Choroid plexus epithelial cell (primary cell): ENCODE measurements around the gene LCN15.

Source experiments
- DNase-seq: peaks from one replicate; pipeline ENCODE4 v3.0.0-alpha.2; 2010; ENCODE audit warnings: low read depth
- H3K4me3 ChIP-seq: 2 replicates; pipeline ENCODE4 v1.5.1; 2011; ENCODE audit warnings: low read depth, mild to moderate bottlenecking, control low read depth, low read length, moderate library complexity
- CTCF ChIP-seq: conservative IDR thresholded peaks from 2 replicates; pipeline ENCODE4 v1.5.1; 2011; ENCODE audit warnings: low read depth, mild to moderate bottlenecking, control low read depth, inconsistent platforms, low read length, moderate library complexity

Gene LCN15

DNA sequence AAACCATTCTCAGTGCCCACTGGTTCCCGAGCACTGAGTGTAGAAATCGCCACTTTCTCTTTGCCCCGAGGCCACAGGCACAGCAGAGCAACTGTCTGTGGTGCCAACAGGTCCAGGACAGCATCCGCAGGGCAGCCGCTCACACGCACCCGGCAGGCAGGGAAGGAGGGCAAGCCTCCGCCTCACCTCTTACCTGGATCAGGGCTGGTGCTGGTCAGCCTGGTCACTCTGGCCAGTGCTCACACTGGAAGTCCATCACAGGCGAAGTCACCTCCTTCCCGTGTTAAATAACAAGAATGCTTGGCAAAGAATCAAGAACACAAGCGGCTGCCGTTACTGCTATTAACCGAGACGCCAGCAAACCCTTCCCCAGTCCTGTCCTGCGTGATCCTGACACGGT lies 38.2 kb downstream of the LCN15 start:
- no peak for DNase-seq
- TF ChIP-seq CTCF = no peak
- peak overlapping the region; percentile 90 for H3K4me3 ChIP-seq

GRCh38 chr9:136725612-136726011 lies 38.7 kb downstream of the LCN15 start:
- TF ChIP-seq CTCF = no peak
- peak; percentile 63 for DNase-seq

DNA sequence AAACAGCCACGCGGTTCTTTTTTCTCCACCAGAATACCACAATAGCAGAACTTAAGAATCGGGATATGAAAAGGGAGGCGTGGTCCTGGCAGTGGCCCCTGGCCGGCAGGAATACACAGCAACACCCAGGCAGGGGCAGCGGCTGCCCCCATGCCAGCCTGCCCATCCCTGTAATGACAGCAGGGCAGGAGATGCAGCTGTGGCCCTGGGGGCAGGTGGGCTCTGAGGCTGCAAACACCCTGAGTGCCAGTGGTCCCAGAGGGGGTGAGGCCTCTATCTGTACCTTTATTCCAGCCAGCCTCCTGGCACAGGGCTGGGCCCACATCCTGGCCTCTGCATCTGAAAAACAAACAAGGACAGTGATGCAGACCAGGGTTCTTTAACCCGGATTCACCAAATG lies 39.5 kb downstream of the LCN15 start:
- TF ChIP-seq CTCF = no peak
- no peak overlapping the region for H3K4me3 ChIP-seq
- DNase-seq = no peak

More at GRCh38 chr9:136725612-136726011, 38.7 kb downstream of the LCN15 start:
- peak overlapping the region; percentile 90 for H3K4me3 ChIP-seq

- H3K4me3 ChIP-seq = no peak overlapping the region
- TF ChIP-seq CTCF = no peak
- DNase-seq = no peak
These were observed 40.3 kb downstream of the LCN15 start for GRCh38 chr9:136723989-136724388.

DNA sequence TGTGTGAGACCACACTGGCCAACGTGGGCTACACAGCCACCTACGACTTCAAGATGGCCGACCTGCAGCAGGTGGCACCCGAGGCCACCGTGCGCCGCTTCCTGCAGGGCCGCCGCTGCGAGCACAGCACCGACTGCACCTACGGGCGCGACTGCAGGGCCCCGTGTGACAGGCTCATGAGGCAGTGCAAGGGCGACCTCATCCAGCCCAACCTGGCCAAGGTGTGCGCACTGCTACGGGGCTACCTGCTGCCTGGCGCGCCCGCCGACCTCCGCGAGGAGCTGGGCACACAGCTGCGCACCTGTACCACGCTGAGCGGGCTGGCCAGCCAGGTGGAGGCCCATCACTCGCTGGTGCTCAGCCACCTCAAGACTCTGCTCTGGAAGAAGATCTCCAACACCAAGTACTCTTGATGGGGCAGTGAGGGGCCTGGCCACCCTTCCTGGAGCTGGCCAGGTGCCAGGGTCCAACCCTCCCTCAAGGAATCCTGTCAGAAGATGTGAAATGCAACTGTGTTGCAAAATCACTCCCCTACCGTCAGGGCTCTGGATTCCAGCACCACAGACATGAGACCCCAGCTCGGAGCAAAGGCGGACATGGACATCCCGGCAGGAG lies 40.8 kb downstream of the LCN15 start:
- TF ChIP-seq CTCF = no peak
- DNase-seq = no peak
- H3K4me3 ChIP-seq = no peak overlapping the region

GRCh38 chr9:136722969-136723356 lies 41.4 kb downstream of the LCN15 start:
- DNase-seq = no peak
- TF ChIP-seq CTCF = no peak
- H3K4me3 ChIP-seq = no peak overlapping the region

- no peak for DNase-seq
- no peak overlapping the region for H3K4me3 ChIP-seq
- TF ChIP-seq CTCF = no peak
These were observed 42.0 kb downstream of the LCN15 start for GRCh38 chr9:136722093-136722968.
